Fibroblast of lung (primary cell): ENCODE results near the gene ANGEL2. TPM values are rescaled to one million over a fixed set of nuclear protein-coding genes. Genes with fewer than 3 reads are reported as not detected.

Source experiments
- DNase-seq, 2 donors: peaks; one replicate each; pipeline versions ENCODE4 v3.0.0 to v3.0.0-alpha.2; 2010; ENCODE audit warnings: low read depth in 2 of 2
- H2AFZ ChIP-seq: 2 replicates; pipeline ENCODE4 v1.5.1; 2012; ENCODE audit warnings: low read length, control low read depth, inconsistent platforms
- H3K27ac ChIP-seq: 2 replicates; pipeline ENCODE4 v1.5.1; 2011; ENCODE audit warnings: low read length, control low read depth; ENCODE audit not compliant: insufficient read depth
- H3K27me3 ChIP-seq: 2 replicates; pipeline ENCODE4 v1.5.1; 2011; ENCODE audit warnings: mild to moderate bottlenecking, low read length; ENCODE audit not compliant: control insufficient read depth, insufficient read depth
- H3K36me3 ChIP-seq: 2 replicates; pipeline ENCODE4 v1.5.1; 2011; ENCODE audit warnings: low read length; ENCODE audit not compliant: control insufficient read depth, insufficient read depth
- H3K4me1 ChIP-seq: 2 replicates; pipeline ENCODE4 v1.5.1; 2011; ENCODE audit warnings: low read length; ENCODE audit not compliant: control insufficient read depth, insufficient read depth; ENCODE audit errors: extremely low read depth
- H3K4me2 ChIP-seq: 2 replicates; pipeline ENCODE4 v1.5.1; 2011; ENCODE audit warnings: low read length, control low read depth; ENCODE audit not compliant: insufficient read depth; ENCODE audit errors: extremely low read depth
- H3K4me3 ChIP-seq, 4 experiments: fragments of 200-600 bp in 1 of 4; sonication (generic) in 1 of 4; replicated peaks in 1 of 4; 2 replicates each; pipeline ENCODE4 v1.5.1; 2011 to 2016; ENCODE audit warnings: low read length in 4 of 4, low read depth in 3 of 4, mild to moderate bottlenecking in 3 of 4, control low read depth in 2 of 4, inconsistent platforms in 1 of 4, mixed read lengths in 1 of 4; ENCODE audit not compliant: insufficient read depth in 1 of 4; ENCODE audit errors: control extremely low read depth in 1 of 4
- H3K79me2 ChIP-seq: 2 replicates; pipeline ENCODE4 v1.5.1; 2012; ENCODE audit warnings: mild to moderate bottlenecking, low read length, inconsistent platforms; ENCODE audit not compliant: control insufficient read depth, insufficient read depth
- H3K9ac ChIP-seq: 2 replicates; pipeline ENCODE4 v1.5.1; 2011; ENCODE audit warnings: mild to moderate bottlenecking, low read length, control low read depth; ENCODE audit not compliant: insufficient read depth
- H3K9me3 ChIP-seq: 2 replicates; pipeline ENCODE4 v1.5.1; 2012; ENCODE audit warnings: low read depth, low read length; ENCODE audit not compliant: control insufficient read depth, insufficient read depth
- H4K20me1 ChIP-seq: 2 replicates; pipeline ENCODE4 v1.5.1; 2011; ENCODE audit warnings: low read length; ENCODE audit not compliant: control insufficient read depth, insufficient read depth; ENCODE audit errors: extremely low read depth
- EZH2 ChIP-seq: IDR thresholded peaks from 2 replicates; pipeline ENCODE4 v1.5.1; 2012; ENCODE audit warnings: low read length, control low read depth, mild to moderate bottlenecking; ENCODE audit errors: missing control alignments
- polyA plus RNA-seq, 2 donors: library from polyadenylated mRNA; depleted of rRNA in 1 of 2; stranded (reverse) in 1 of 2; unstranded in 1 of 2; fragments of >200 nt; gene quantifications; 2 replicates each; pipeline ENCODE4 v1.2.1, GENCODE V29; 2011 to 2012; ENCODE audit warnings: missing spikeins in 1 of 2
- total RNA-seq: library from RNA; depleted of rRNA; stranded (reverse); fragments of >200 nt; gene quantifications from 2 replicates; pipeline ENCODE4 v1.2.1, GENCODE V29; 2014
- TF ChIP-seq, protein P1 (sequence below), 2 donors: IDR thresholded peaks in 1 of 2; conservative IDR thresholded peaks in 1 of 2; 1 replicate in 1 of 2; 2 replicates in 1 of 2; pipeline ENCODE4 v1.5.1; 2011 to 2012; ENCODE audit warnings: low read length in 2 of 2, control low read depth in 1 of 2, inconsistent platforms in 1 of 2, low read depth in 1 of 2, mild to moderate bottlenecking in 1 of 2

ANGEL2 gene
- total and polyA plus RNA-seq, 2 donors (not counting 1 experiment from before 2014, with no cell fraction given) = 21.1 to 71.5 TPM

DNA sequence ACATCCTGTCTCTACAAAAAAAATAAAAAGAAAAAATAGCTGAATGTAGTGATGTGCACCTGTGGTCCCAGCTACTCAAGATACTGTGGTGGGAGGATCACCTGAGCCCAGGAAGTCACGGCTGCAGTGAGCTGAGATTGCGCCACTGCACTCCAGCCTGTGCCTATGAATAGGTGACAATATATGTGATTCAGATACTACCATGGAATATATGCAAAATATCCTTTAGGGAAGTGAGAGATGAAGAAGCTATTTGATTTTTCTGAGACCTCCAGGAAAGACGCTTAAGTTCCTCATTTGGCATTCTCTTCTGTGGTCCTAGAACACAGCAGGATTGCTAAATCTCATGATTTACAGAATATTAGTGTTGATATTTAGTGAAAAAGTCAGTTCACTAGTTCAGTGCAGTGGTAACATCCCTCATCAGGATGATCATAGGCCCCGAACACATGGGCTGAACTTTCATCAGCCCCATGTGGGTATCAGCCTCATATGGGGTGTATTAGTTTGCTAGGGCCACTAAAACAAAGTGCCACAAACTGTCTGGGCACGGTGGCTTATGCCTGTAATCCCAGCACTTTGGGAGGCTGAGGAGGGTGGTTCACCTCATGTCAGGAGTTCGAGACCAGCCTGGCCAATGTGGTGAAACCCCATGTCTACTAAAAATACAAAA, 71.3 kb downstream of the ANGEL2 start:
- no peak overlapping the region for H3K4me2 ChIP-seq
- H3K36me3 ChIP-seq = no peaks in the 10 kb centered on the region
- H3K4me3 ChIP-seq = no peak overlapping the region
- H2AFZ ChIP-seq = no peak overlapping the region
- no peaks in the 10 kb centered on the region for H3K79me2 ChIP-seq
- peaks cover 8% of the 10 kb centered on the region for H3K27me3 ChIP-seq
- no peaks in the 10 kb centered on the region for H4K20me1 ChIP-seq
- H3K27ac ChIP-seq = no peak overlapping the region
- DNase-seq = no peak
- H3K4me1 ChIP-seq = no peaks in the 10 kb centered on the region
- TF ChIP-seq, protein P1, sequence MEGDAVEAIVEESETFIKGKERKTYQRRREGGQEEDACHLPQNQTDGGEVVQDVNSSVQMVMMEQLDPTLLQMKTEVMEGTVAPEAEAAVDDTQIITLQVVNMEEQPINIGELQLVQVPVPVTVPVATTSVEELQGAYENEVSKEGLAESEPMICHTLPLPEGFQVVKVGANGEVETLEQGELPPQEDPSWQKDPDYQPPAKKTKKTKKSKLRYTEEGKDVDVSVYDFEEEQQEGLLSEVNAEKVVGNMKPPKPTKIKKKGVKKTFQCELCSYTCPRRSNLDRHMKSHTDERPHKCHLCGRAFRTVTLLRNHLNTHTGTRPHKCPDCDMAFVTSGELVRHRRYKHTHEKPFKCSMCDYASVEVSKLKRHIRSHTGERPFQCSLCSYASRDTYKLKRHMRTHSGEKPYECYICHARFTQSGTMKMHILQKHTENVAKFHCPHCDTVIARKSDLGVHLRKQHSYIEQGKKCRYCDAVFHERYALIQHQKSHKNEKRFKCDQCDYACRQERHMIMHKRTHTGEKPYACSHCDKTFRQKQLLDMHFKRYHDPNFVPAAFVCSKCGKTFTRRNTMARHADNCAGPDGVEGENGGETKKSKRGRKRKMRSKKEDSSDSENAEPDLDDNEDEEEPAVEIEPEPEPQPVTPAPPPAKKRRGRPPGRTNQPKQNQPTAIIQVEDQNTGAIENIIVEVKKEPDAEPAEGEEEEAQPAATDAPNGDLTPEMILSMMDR (conservative IDR thresholded peaks at IDR 0.05 in 1 of 2, IDR thresholded peaks at IDR 0.05 in 1 of 2; ENCODE audit: low read depth in 1 of 2, low read length in 2 of 2) = no peak
- TF ChIP-seq EZH2 = no peak
- no peaks in the 10 kb centered on the region for H3K9me3 ChIP-seq
- H3K9ac ChIP-seq = no peak overlapping the region

DNA sequence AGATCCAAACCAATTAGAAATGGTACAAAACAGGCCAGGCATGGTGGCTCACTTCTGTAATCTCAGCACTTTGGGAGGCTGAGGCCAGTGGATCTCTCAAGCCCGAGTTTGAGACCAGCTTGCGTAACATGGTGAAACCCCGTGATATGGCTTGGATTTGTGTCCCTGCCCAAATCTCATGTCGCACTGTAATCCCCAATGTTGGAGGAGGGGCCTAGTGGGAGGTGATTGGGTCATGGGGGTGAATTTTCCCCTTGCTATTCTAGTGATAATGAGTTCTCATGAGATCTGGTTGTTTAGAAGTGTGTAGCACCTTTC, 72.3 kb downstream of the ANGEL2 start:
- no peaks in the 10 kb centered on the region for H3K9me3 ChIP-seq
- no peaks in the 10 kb centered on the region for H3K36me3 ChIP-seq
- no peak overlapping the region for H2AFZ ChIP-seq
- H3K79me2 ChIP-seq = no peaks in the 10 kb centered on the region
- H3K9ac ChIP-seq = no peak overlapping the region
- H3K27me3 ChIP-seq = peaks cover 4% of the 10 kb centered on the region
- H4K20me1 ChIP-seq = no peaks in the 10 kb centered on the region
- TF ChIP-seq, protein P1 (conservative IDR thresholded peaks at IDR 0.05 in 1 of 2, IDR thresholded peaks at IDR 0.05 in 1 of 2; ENCODE audit: low read depth in 1 of 2, low read length in 2 of 2) = no peak
- no peak for TF ChIP-seq EZH2
- no peaks in the 10 kb centered on the region for H3K4me1 ChIP-seq
- H3K27ac ChIP-seq = no peak overlapping the region
- no peak for DNase-seq
- no peak overlapping the region for H3K4me2 ChIP-seq
- no peak overlapping the region for H3K4me3 ChIP-seq

DNA sequence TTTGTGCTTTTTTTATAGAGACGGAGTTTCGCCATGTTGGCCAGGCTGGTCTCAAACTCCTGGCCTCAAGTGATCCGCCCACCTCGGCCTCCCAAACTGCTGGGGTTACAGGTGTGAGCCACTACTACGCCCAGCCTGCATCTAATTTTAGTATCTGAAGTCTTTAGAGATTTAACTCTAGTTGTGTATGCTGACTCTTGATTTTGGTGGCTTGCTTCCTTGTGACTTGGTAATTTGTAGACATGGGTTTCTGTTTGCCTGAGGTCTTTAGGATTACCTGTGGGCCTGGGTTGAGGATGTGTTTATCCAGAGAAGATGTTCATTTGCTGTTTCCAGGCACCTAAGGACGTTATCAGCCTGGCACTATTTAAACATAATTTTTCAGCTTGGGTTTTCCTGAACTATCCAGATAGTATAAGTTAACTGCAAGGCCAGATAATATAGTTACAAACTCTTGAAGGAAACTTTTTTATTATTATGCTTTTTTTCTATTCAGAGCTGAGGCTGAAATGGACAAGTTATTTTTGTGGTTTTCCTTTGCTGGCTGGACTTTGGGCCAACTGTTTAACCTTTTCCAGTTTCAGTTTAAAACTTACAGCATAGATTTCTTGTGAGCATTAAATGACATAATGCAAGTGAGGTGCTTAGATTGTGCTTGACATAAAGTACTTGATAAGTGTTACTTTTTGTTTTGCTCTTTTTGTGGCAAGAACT, 72.8 kb downstream of the ANGEL2 start:
- H3K36me3 ChIP-seq = no peaks in the 10 kb centered on the region
- no peaks in the 10 kb centered on the region for H3K9me3 ChIP-seq
- TF ChIP-seq, protein P1 (conservative IDR thresholded peaks at IDR 0.05 in 1 of 2, IDR thresholded peaks at IDR 0.05 in 1 of 2; ENCODE audit: low read depth in 1 of 2, low read length in 2 of 2) = no peak
- no peak for TF ChIP-seq EZH2
- H3K27ac ChIP-seq = no peak overlapping the region
- no peak for DNase-seq
- no peaks in the 10 kb centered on the region for H3K4me1 ChIP-seq
- H3K27me3 ChIP-seq = peaks cover 4% of the 10 kb centered on the region
- no peaks in the 10 kb centered on the region for H3K79me2 ChIP-seq
- no peaks in the 10 kb centered on the region for H4K20me1 ChIP-seq
- no peak overlapping the region for H3K4me2 ChIP-seq
- no peak overlapping the region for H2AFZ ChIP-seq
- H3K4me3 ChIP-seq = no peak overlapping the region
- H3K9ac ChIP-seq = no peak overlapping the region

Other genes with a start within 250 kb of the ANGEL2 start
- gene NSL1, start 224.1 kb downstream of the ANGEL2 start, total RNA-seq = 24.4 and 25.4 TPM in 2 replicates
- gene NSL1, start 224.1 kb downstream of the ANGEL2 start, polyA plus RNA-seq = 21.4 and 27.4 TPM in 2 replicates
- 15.4 and 22.5 TPM in 2 replicates for gene TATDN3, start 224.0 kb downstream of the ANGEL2 start, total RNA-seq
- gene TATDN3, start 224.0 kb downstream of the ANGEL2 start, polyA plus RNA-seq = 13.5 and 17.6 TPM in 2 replicates
- 0.51 and 0.83 TPM in 2 replicates for gene SPATA45, start 168.2 kb downstream of the ANGEL2 start, total RNA-seq
- 0.44 TPM in 1 of 2 replicates, not detected in the other for gene SPATA45, start 168.2 kb downstream of the ANGEL2 start, polyA plus RNA-seq
- gene FLVCR1, start 157.6 kb downstream of the ANGEL2 start, total RNA-seq = 6.4 and 7.3 TPM in 2 replicates
- gene FLVCR1, start 157.6 kb downstream of the ANGEL2 start, polyA plus RNA-seq = 2.5 and 2.9 TPM in 2 replicates
- 0.17 and 1.0 TPM in 2 replicates for gene VASH2, start 65.3 kb downstream of the ANGEL2 start, total RNA-seq
- 0.22 and 0.46 TPM in 2 replicates for gene VASH2, start 65.3 kb downstream of the ANGEL2 start, polyA plus RNA-seq
- 27.7 and 33.5 TPM in 2 replicates for gene RPS6KC1, start 35.4 kb upstream of the ANGEL2 start, total RNA-seq
- gene RPS6KC1, start 35.4 kb upstream of the ANGEL2 start, polyA plus RNA-seq = 14.1 and 20.9 TPM in 2 replicates